ENCODE data around the gene ABCB1. TPM values are rescaled to one million over a fixed set of nuclear protein-coding genes. Genes with fewer than 3 reads are reported as not detected.

The ABCB1 gene
- total and polyA plus RNA-seq, 9 of the 15 experiments (the other 6 are each of a cell fraction or from before 2014, with no cell fraction given): 0.03 to 0.86 (median 0.52) TPM

DNA sequence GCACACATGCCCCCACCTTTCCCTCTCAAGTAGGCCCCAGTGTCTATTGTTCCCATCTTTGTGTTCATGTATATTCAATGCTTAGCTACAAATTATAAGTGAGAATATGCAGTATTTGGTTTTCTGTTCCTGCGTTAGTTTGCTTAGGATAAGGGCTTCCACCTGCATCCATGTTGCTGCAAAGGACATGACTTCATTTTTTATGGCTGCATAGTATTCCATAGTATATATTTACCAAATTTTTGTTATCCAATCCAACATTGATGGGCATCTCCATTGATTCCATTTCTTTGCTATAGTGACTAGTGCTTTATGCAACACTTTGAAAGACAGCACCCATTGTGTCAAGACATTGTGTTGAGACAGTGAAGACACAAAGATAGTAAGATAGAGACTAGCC is 106.2 kb downstream of the ABCB1 start:
- Histone ChIP-seq H3K9me1 (ENCODE audit: control insufficient read depth, insufficient read depth, low read length) (no peaks in the 10 kb centered on the region), H4K20me1 (replicated peaks; ENCODE audit: control insufficient read depth, insufficient read depth, low read length) (no peaks in the 10 kb centered on the region), H3K79me2 (ENCODE audit: control insufficient read depth, insufficient read depth, low read length) (no peaks in the 10 kb centered on the region), H3K27ac (ENCODE audit: extremely low read depth, low read depth, low read length) (no peak overlapping the region), H3K4me1 (replicated peaks in 1 of 2; ENCODE audit: control insufficient read depth in 2 of 2, insufficient read depth in 2 of 2, low read length in 2 of 2) (no peaks in the 10 kb centered on the region), H3K9ac (ENCODE audit: insufficient read depth in 1 of 2, low read depth in 2 of 2, low read length in 2 of 2) (no peak overlapping the region), H3K4me2 (ENCODE audit: insufficient read depth, low read length) (no peak overlapping the region), H3K9me3 (replicated peaks; ENCODE audit: control insufficient read depth, insufficient read depth, low read depth, low read length) (no peaks in the 10 kb centered on the region), H3K4me3 (no peak overlapping the region), H2AFZ (ENCODE audit: low read depth, low read length) (no peak overlapping the region), H3K36me3 (ENCODE audit: control insufficient read depth, insufficient read depth, low read length) (no peaks in the 10 kb centered on the region), H3K27me3 (ENCODE audit: control insufficient read depth in 2 of 2, insufficient read depth in 2 of 2, low read length in 2 of 2) (no peaks in the 10 kb centered on the region)
- DNase-seq (ENCODE audit: extremely low read depth in 1 of 4, low spot score in 3 of 4) (no peak), ATAC-seq (no peak), FAIRE-seq (no peak)
- intact Hi-C loops (cut with micrococcal nuclease) (no loop called here), in situ Hi-C loops (cut with MboI) (no loop called here)
- POLR2A ChIA-PET: no interaction called here
- TF ChIP-seq ZNF3 (CRISPR knock-in tag; IDR thresholded peaks at IDR 0.05) (no peak), RBM15 (IDR thresholded peaks at IDR 0.05; ENCODE audit: insufficient read depth, low read length) (no peak), MBD2 (IDR thresholded peaks at IDR 0.05; ENCODE audit: borderline replicate concordance, low read depth) (no peak), MLX (CRISPR knock-in tag; conservative IDR thresholded peaks at IDR 0.05) (no peak), CEBPB (tag; IDR thresholded peaks at IDR 0.05) (no peak), ZNF324 (CRISPR knock-in tag; IDR thresholded peaks at IDR 0.05) (no peak), EGR1 (conservative IDR thresholded peaks at IDR 0.05) (no peak), DDX20 (tag; IDR thresholded peaks at IDR 0.05; ENCODE audit: low read depth) (no peak), GTF2E2 (tag; IDR thresholded peaks at IDR 0.05) (no peak), TRIM28 (IDR thresholded peaks at IDR 0.05) (no peak), ZNF780A (CRISPR knock-in tag; IDR thresholded peaks at IDR 0.05) (no peak), ZNF146 (CRISPR knock-in tag; IDR thresholded peaks at IDR 0.05; ENCODE audit: unreplicated experiment) (peak; percentile 65), RBM25 (IDR thresholded peaks at IDR 0.05; ENCODE audit: low read depth, low read length, severe bottlenecking) (peak; percentile 49), ZFPM2 (CRISPR knock-in tag; IDR thresholded peaks at IDR 0.05) (no peak)
- TF ChIP-seq, protein P1, sequence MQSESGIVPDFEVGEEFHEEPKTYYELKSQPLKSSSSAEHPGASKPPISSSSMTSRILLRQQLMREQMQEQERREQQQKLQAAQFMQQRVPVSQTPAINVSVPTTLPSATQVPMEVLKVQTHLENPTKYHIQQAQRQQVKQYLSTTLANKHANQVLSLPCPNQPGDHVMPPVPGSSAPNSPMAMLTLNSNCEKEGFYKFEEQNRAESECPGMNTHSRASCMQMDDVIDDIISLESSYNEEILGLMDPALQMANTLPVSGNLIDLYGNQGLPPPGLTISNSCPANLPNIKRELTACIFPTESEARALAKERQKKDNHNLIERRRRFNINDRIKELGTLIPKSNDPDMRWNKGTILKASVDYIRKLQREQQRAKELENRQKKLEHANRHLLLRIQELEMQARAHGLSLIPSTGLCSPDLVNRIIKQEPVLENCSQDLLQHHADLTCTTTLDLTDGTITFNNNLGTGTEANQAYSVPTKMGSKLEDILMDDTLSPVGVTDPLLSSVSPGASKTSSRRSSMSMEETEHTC (IDR thresholded peaks at IDR 0.05): no peak
- TF ChIP-seq, protein P2, sequence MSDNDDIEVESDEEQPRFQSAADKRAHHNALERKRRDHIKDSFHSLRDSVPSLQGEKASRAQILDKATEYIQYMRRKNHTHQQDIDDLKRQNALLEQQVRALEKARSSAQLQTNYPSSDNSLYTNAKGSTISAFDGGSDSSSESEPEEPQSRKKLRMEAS (CRISPR knock-in tag; IDR thresholded peaks at IDR 0.05): no peak
- WGBS (ENCODE audit: insufficient coverage, low coverage, missing lambda C conversion rate): 0% methylated on average over 1 of the region's 1 CpG
- CTCF ChIA-PET (ENCODE audit: low intra/inter-chr PET ratio): no interaction called here
- no TSS peak for BruUV-seq (replicated peaks)

Measured in K562 (cell line).